AG04450 (cell line): ENCODE results near the gene NATD1. TPM values are rescaled to one million over a fixed set of nuclear protein-coding genes. Genes with fewer than 3 reads are reported as not detected.

Experiments
- CTCF ChIA-PET: fragments of 300-600, 350-600 bp; formaldehyde crosslinking; extraction: SDS; loops from one replicate; lab custom pipeline; 2022; ENCODE audit warnings: antibody characterized with exemption, inconsistent platforms; lab: Charles Lee
- POLR2A ChIA-PET: fragments of 350-600 bp; formaldehyde crosslinking; extraction: SDS; loops from one replicate; lab custom pipeline; 2021; ENCODE audit warnings: antibody characterized with exemption, inconsistent platforms; lab: Yijun Ruan, JAX
- DNase-seq: peaks from one replicate; pipeline ENCODE4 v3.0.0-alpha.2; 2011; ENCODE audit warnings: low read depth, low spot score
- H3K27ac ChIP-seq: one replicate; pipeline ENCODE4 v1.5.1; 2012; ENCODE audit warnings: low read depth, low read length, control low read depth
- H3K27me3 ChIP-seq: one replicate; pipeline ENCODE4 v1.6.0; 2012; ENCODE audit warnings: low read length; ENCODE audit not compliant: control insufficient read depth, insufficient read depth
- H3K4me3 ChIP-seq: 2 replicates; pipeline ENCODE4 v1.5.1; 2011; ENCODE audit warnings: mild to moderate bottlenecking, low read depth, low read length, control low read depth
- H3K9me3 ChIP-seq: 2 replicates; pipeline ENCODE4 v1.5.1; 2012; ENCODE audit warnings: low read length; ENCODE audit not compliant: control insufficient read depth, insufficient read depth
- polyA plus RNA-seq: library from polyadenylated mRNA; depleted of rRNA; stranded (reverse); fragments of >200 nt; gene quantifications from 2 replicates; pipeline ENCODE4 v1.2.3, GENCODE V29; 2011
- TF ChIP-seq, protein P1 (sequence below): IDR thresholded peaks from 2 replicates; pipeline ENCODE4 v1.5.1; 2011; ENCODE audit warnings: low read depth, low read length, control low read depth, inconsistent platforms

Gene NATD1
- polyA plus RNA-seq, 1 experiment = 4.0 TPM

DNA sequence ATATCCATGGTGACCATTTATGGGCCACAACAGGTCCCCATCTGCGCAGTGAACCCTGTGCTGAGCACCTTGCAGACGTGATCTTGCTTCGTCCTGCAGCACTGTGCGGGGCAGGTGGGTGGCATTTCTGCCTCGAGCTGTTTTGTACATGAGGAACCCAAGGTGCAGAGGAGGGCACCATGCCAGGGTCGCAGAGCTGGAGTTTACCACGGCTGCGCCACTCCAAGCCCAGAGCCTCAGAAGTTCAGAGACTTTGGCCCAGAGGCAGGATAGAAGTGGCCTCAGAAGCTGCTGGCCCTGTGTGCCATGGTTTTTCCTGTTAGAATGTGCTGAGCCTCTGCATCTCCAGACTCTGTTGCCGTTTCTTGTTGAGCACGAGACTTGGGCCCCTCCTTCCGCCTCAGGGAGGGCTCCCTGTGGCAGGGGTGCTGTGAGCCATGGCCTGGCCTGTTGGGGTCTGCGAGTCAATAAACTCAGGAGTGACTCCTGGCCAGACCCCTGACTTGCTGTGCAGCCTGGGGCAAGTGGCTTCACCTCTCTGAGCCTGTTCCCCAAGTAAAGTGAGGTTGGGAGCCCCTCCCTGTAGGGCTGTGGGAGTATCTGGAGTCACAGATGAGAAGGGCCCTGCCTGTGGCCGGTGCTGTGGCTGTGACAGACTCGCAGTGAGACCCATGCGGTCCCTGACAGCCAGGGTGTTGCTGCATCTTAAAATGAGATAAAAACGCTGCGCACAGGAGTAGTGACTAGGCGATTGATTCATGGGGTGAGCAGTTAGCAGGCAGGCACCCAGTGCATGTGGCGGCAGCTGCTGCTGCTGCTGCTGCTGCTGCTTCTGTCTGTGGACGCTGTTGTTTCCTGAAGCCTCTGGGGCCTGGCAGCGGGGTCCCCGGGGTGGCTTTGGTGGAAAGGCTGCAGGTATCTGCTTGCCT, 43.2 kb upstream of the NATD1 start:
- no peaks in the 10 kb centered on the region for H3K27me3 ChIP-seq
- no peak overlapping the region for H3K4me3 ChIP-seq
- TF ChIP-seq, protein P1, sequence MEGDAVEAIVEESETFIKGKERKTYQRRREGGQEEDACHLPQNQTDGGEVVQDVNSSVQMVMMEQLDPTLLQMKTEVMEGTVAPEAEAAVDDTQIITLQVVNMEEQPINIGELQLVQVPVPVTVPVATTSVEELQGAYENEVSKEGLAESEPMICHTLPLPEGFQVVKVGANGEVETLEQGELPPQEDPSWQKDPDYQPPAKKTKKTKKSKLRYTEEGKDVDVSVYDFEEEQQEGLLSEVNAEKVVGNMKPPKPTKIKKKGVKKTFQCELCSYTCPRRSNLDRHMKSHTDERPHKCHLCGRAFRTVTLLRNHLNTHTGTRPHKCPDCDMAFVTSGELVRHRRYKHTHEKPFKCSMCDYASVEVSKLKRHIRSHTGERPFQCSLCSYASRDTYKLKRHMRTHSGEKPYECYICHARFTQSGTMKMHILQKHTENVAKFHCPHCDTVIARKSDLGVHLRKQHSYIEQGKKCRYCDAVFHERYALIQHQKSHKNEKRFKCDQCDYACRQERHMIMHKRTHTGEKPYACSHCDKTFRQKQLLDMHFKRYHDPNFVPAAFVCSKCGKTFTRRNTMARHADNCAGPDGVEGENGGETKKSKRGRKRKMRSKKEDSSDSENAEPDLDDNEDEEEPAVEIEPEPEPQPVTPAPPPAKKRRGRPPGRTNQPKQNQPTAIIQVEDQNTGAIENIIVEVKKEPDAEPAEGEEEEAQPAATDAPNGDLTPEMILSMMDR = no peak
- ChIA-PET POLR2A (interaction anchor here (0.8 kb wide), 1 partner anchor 10 kb away, joined by 4 read pairs; no protein-coding TSS in a partner anchor), CTCF (interaction anchor here (1.2 kb wide), 1 partner anchor 216 kb away, joined by 3 read pairs; no protein-coding TSS in a partner anchor)
- H3K27ac ChIP-seq = no peak overlapping the region
- no peak for DNase-seq
- H3K9me3 ChIP-seq = peaks cover 88% of the 10 kb centered on the region

DNA sequence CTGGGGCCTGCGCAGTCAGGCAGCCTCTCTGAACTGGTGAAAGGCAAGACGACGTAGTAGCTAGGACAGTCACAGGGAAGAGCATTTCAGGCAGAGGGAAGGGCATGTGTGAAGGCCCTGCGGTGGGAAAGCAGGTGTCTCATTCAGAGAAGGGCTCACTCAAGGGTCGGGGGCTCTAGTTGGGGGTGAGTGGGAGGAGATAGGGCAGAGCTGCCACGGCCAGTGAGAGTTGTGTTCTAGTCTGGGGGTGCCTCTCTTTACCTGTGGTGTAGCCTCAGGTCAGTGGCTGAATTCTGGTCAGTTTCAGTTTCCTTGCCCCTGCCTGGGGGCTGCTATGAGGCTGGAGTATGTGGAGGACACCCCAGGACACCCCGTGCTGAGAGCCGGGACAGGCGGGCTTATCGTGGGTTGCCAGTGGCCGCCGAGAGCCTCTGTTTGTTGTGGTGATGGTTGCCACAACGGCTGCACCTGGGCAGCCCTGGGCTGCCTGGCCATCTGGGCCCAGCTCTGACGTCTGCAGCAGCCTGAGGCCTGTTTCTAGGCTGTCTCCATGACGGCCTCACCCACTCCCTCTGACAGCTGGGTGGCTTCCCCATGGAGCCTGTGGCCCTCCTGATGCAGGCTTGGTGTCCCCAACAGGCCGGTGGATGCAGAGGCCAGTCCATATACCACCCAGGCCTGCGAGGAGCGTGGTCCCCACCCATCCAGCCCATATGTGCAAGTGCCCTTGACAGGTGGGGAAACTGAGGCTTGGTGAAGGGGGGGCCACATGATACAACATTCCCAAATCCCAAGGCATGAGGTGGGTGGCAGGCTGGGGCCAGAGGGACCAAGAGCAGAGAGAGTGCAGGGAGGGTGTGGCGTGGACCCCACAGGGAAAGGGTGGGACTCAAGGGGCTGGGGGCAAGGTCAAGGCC, 42.1 kb upstream of the NATD1 start:
- no peak for DNase-seq
- POLR2A ChIA-PET = interaction anchor here (0.8 kb wide), 1 partner anchor 9 kb away, joined by 4 read pairs; no protein-coding TSS in a partner anchor
- Histone ChIP-seq H3K9me3 (peaks cover 79% of the 10 kb centered on the region), H3K4me3 (no peak overlapping the region), H3K27me3 (no peaks in the 10 kb centered on the region), H3K27ac (no peak overlapping the region)
- TF ChIP-seq, protein P1 = no peak
- CTCF ChIA-PET = interaction anchor here (1.2 kb wide), 1 partner anchor 217 kb away, joined by 3 read pairs; no protein-coding TSS in a partner anchor

DNA sequence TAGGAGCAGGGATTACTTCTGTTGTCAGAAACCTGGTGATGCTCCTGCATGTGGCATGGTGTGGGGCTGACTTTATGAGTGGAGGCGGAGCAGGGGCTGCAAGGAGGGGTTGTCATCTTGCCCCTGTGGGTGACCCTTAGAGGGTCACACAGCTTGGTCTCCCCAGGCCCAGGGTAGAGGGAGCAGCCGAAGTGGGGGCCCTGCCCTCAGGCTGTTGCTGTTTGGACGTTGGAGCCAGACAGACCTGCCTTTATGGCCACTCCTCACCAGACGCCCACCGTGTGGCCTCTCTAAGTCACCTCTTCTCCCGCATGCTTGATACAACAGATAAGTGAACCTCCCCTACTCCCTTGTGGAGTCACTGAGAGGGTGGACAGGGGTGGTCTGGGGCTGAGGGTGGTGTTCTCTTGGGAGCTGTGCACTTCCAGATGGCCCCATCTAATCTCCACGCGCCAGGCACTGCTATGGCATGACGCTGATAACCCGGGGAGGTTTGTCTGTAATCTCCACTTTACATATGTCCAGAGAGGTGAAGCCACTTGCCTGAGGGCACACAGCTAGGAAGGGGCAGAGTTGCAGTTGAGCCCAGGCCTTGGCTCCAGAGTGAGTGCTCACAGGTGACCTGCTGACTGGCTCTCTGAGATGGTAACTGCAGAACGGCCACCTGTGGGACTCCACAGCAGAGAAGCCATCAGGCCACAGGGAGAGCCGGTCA, 41.3 kb upstream of the NATD1 start:
- DNase-seq = no peak
- TF ChIP-seq, protein P1 = no peak
- peaks cover 79% of the 10 kb centered on the region for H3K9me3 ChIP-seq
- ChIA-PET POLR2A (no interaction called here), CTCF (no interaction called here)
- H3K4me3 ChIP-seq = no peak overlapping the region
- no peak overlapping the region for H3K27ac ChIP-seq
- no peaks in the 10 kb centered on the region for H3K27me3 ChIP-seq

DNA sequence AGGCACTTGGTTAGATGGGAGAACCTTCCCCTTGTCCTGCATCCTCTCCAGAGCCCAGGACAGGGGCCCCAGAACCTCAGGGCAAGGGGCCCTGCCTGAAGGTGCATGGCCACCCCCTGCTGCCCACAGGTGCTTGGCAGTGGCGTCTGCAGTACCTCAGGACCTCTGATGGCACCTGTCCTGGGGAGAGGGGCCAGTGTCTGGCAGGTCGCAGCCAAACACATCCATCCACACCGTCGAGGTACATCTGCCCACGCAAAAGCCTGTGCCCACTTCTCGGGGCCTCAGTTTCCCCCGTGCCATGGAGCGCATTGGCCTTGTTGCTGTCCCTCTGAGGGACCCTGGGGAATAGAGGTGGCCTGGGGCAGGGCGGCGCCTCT, 40.6 kb upstream of the NATD1 start:
- no peak for DNase-seq
- no peaks in the 10 kb centered on the region for H3K27me3 ChIP-seq
- H3K27ac ChIP-seq = no peak overlapping the region
- TF ChIP-seq, protein P1 = no peak
- POLR2A ChIA-PET = no interaction called here
- no peak overlapping the region for H3K4me3 ChIP-seq
- CTCF ChIA-PET = no interaction called here
- peaks cover 75% of the 10 kb centered on the region for H3K9me3 ChIP-seq
